Umbilical cord (tissue), 2 donors: ENCODE measurements around the gene NXPE2. TPM values are rescaled to one million over a fixed set of nuclear protein-coding genes. Genes with fewer than 3 reads are reported as not detected.
"Not testable (repeated sequence)": the region's sequence is repeated elsewhere in the genome, so short reads cannot be mapped to it uniquely, and the experiment has no call there.

Experiments used
- DNase-seq: peaks from one replicate; pipeline ENCODE4 v3.0.0-alpha.2; 2015; ENCODE audit warnings: low spot score
- total RNA-seq: library from RNA; depleted of rRNA; stranded (reverse); fragments of >200 nt; gene quantifications from one replicate; pipeline ENCODE4 v1.2.3, GENCODE V29; 2014; ENCODE audit warnings: low replicate concordance; ENCODE audit not compliant: insufficient read depth

NXPE2 gene
- 8.4 TPM for total RNA-seq

- DNase-seq: no peak
Measured at GRCh38 chr11:114678125-114679036, at the start of gene NXPE2. Gene NXPE2, plus strand, starts transcription at chr11:114678527. Its CDS starts 49 bp downstream, at chr11:114678576.

GRCh38 chr11:114631445-114631965 lies 46.8 kb upstream of the NXPE2 start:
- not testable (repeated sequence) for DNase-seq

- DNase-seq: not testable (repeated sequence)
Measured at GRCh38 chr11:114639440-114639839, 38.9 kb upstream of the NXPE2 start.

GRCh38 chr11:114650661-114651060 lies 27.7 kb upstream of the NXPE2 start:
- no peak for DNase-seq

- no peak for DNase-seq
Measured at GRCh38 chr11:114651145-114651718, 27.1 kb upstream of the NXPE2 start.

GRCh38 chr11:114653148-114653547 lies 25.2 kb upstream of the NXPE2 start:
- DNase-seq: no peak

- no peak for DNase-seq
Measured at GRCh38 chr11:114664641-114665040, 13.7 kb upstream of the NXPE2 start.

GRCh38 chr11:114666760-114667159 lies 11.6 kb upstream of the NXPE2 start:
- no peak for DNase-seq

- no peak for DNase-seq
Measured at GRCh38 chr11:114668109-114668508, 10.2 kb upstream of the NXPE2 start.

GRCh38 chr11:114673661-114674060 lies 4.7 kb upstream of the NXPE2 start:
- DNase-seq: no peak

GRCh38 chr11:114679505-114679904 lies 1.2 kb downstream of the NXPE2 start:
- DNase-seq: no peak

GRCh38 chr11:114683007-114683406 lies 4.7 kb downstream of the NXPE2 start:
- no peak for DNase-seq

GRCh38 chr11:114684636-114685035 lies 6.3 kb downstream of the NXPE2 start:
- no peak for DNase-seq

- no peak for DNase-seq
Measured at GRCh38 chr11:114685097-114685496, 6.8 kb downstream of the NXPE2 start.

- no peak for DNase-seq
Measured at GRCh38 chr11:114705280-114706024, 27.1 kb downstream of the NXPE2 start.

GRCh38 chr11:114709960-114710359 lies 31.6 kb downstream of the NXPE2 start:
- DNase-seq: no peak

GRCh38 chr11:114713756-114714155 lies 35.4 kb downstream of the NXPE2 start:
- DNase-seq: no peak

GRCh38 chr11:114719562-114719961 lies 41.2 kb downstream of the NXPE2 start:
- no peak for DNase-seq

- DNase-seq: no peak
Measured at GRCh38 chr11:114724916-114725524, 46.7 kb downstream of the NXPE2 start.

- DNase-seq: no peak
Measured at GRCh38 chr11:114725623-114726022, 47.3 kb downstream of the NXPE2 start.

- DNase-seq: peak; percentile 3
Measured at GRCh38 chr11:114736806-114737205, 58.5 kb downstream of the NXPE2 start.

GRCh38 chr11:114738954-114739353 lies 60.6 kb downstream of the NXPE2 start:
- DNase-seq: peak; percentile 9
